ENCODE results near the gene MUC5B. TPM values are rescaled to one million over a fixed set of nuclear protein-coding genes. Genes with fewer than 3 reads are reported as not detected.

The MUC5B gene
- total RNA-seq, 1 donor from 2014 or later: 16.0 TPM

Other genes starting within 250 kb of the MUC5B start
- gene MUC6, start 186.3 kb upstream of the MUC5B start, total RNA-seq: not detected
- gene MUC2, start 148.2 kb upstream of the MUC5B start, total RNA-seq: 0.08 TPM
- not detected for gene MUC5AC, start 65.1 kb upstream of the MUC5B start, total RNA-seq
- 118 TPM for gene TOLLIP, start 86.6 kb downstream of the MUC5B start, total RNA-seq
- 0.08 TPM for gene BRSK2, start 166.9 kb downstream of the MUC5B start, total RNA-seq

Data from esophagus mucosa (tissue), 1 donor.